Activated CD4-positive, alpha-beta T cell treated with anti-CD3 and anti-CD28 coated beads, Interleukin-2, Interleukin-4, amounts not matched to agents 100 ng/mL and 50 ng/mL, durations not matched to agents 16 hours and 8 hours (primary cell): ENCODE results near the gene PAN2.
"Not testable (repeated sequence)": the region's sequence is repeated elsewhere in the genome, so short reads cannot be mapped to it uniquely, and the experiment has no call there.

Source experiments
- DNase-seq: peaks from one replicate; pipeline ENCODE4 v3.0.0-alpha.2; 2020; ENCODE audit warnings: low spot score

PAN2 gene

GRCh38 chr12:56346675-56347074, 12.9 kb upstream of the PAN2 start:
- DNase-seq = no peak

- not testable (repeated sequence) for DNase-seq
Measured at GRCh38 chr12:56342290-56342689, 8.5 kb upstream of the PAN2 start.

- no peak for DNase-seq
Measured at GRCh38 chr12:56341616-56342015, 7.8 kb upstream of the PAN2 start.

- no peak for DNase-seq
Measured at GRCh38 chr12:56339158-56339422, 5.3 kb upstream of the PAN2 start.

- DNase-seq = peak; percentile 81
Measured at GRCh38 chr12:56338308-56339157, 4.7 kb upstream of the PAN2 start, which contains the start of gene IL23A. Gene IL23A (plus strand): TSS chr12:56338884. CDS start chr12:56339045, 161 bp downstream.

- DNase-seq = no peak
Measured at GRCh38 chr12:56337753-56338251, 4.0 kb upstream of the PAN2 start.

- DNase-seq = no peak
Measured at GRCh38 chr12:56336361-56337167, 2.8 kb upstream of the PAN2 start.

- DNase-seq = not testable (repeated sequence)
Measured at GRCh38 chr12:56335527-56335926, 1.7 kb upstream of the PAN2 start.

- DNase-seq = no peak
Measured at GRCh38 chr12:56334490-56334793, 642 bp upstream of the PAN2 start.

GRCh38 chr12:56333197-56333678, 562 bp downstream of the PAN2 start:
- DNase-seq = no peak

- DNase-seq = no peak
Measured at GRCh38 chr12:56332512-56333196, 1.1 kb downstream of the PAN2 start.

GRCh38 chr12:56330936-56331490, 2.8 kb downstream of the PAN2 start:
- no peak for DNase-seq

GRCh38 chr12:56326533-56326932, 7.3 kb downstream of the PAN2 start:
- DNase-seq = no peak

GRCh38 chr12:56326126-56326525, 7.7 kb downstream of the PAN2 start:
- DNase-seq = no peak

GRCh38 chr12:56324206-56324605, 9.6 kb downstream of the PAN2 start:
- no peak for DNase-seq

- DNase-seq = not testable (repeated sequence)
Measured at GRCh38 chr12:56321610-56322009, 12.2 kb downstream of the PAN2 start.

GRCh38 chr12:56321027-56321426, 12.8 kb downstream of the PAN2 start:
- no peak for DNase-seq

- DNase-seq = no peak
Measured at GRCh38 chr12:56317675-56318074, 16.1 kb downstream of the PAN2 start.

- peak; percentile 97 for DNase-seq
Measured at GRCh38 chr12:56315622-56316473, 18.0 kb downstream of the PAN2 start, which contains the start of gene CNPY2. Gene CNPY2 (minus strand): TSS chr12:56315988. CDS start chr12:56315217, 771 bp downstream.

GRCh38 chr12:56315249-56315621, 18.6 kb downstream of the PAN2 start:
- DNase-seq = no peak

- no peak for DNase-seq
Measured at GRCh38 chr12:56311003-56311402, 22.8 kb downstream of the PAN2 start.
